Thymus (tissue), 11 donors: ENCODE data around the gene ATP2C2. TPM values are rescaled to one million over a fixed set of nuclear protein-coding genes. Genes with fewer than 3 reads are reported as not detected.

Experiments used
- DNase-seq, 9 donors: peaks; one replicate each; pipeline ENCODE4 v3.0.0-alpha.2; 2013; ENCODE audit warnings: low spot score in 9 of 9, low read depth in 6 of 9, missing footprints in 1 of 9
- H3K27ac ChIP-seq, 2 donors: one replicate each; pipeline ENCODE4 v1.5.1; 2013; ENCODE audit warnings: control low read depth in 1 of 2, low read depth in 1 of 2, low read length in 1 of 2, mild to moderate bottlenecking in 1 of 2, moderate library complexity in 1 of 2
- H3K27me3 ChIP-seq, 2 donors: one replicate each; pipeline ENCODE4 v1.5.1; 2013; ENCODE audit warnings: low read length in 1 of 2; ENCODE audit not compliant: control insufficient read depth in 2 of 2, insufficient read depth in 1 of 2
- H3K36me3 ChIP-seq, 2 donors: one replicate each; pipeline ENCODE4 v1.5.1; 2013; ENCODE audit warnings: low read length in 1 of 2, mild to moderate bottlenecking in 1 of 2, moderate library complexity in 1 of 2; ENCODE audit not compliant: control insufficient read depth in 2 of 2, insufficient read depth in 2 of 2
- H3K4me1 ChIP-seq, 2 donors: one replicate each; pipeline ENCODE4 v1.5.1; 2013; ENCODE audit warnings: low read length in 2 of 2; ENCODE audit not compliant: control insufficient read depth in 2 of 2, insufficient read depth in 2 of 2
- H3K4me3 ChIP-seq, 2 donors: one replicate each; pipeline ENCODE4 v1.5.1; 2013; ENCODE audit warnings: low read length in 2 of 2, control low read depth in 1 of 2, mild to moderate bottlenecking in 1 of 2
- H3K9me3 ChIP-seq, 2 donors: one replicate each; pipeline ENCODE4 v1.5.1; 2013; ENCODE audit warnings: low read length in 1 of 2, mild to moderate bottlenecking in 1 of 2; ENCODE audit not compliant: control insufficient read depth in 2 of 2, insufficient read depth in 1 of 2
- WGBS: extraction: QIAGEN DNeasy Blood & Tissue Kit; methylation state at CpG from one replicate; pipeline ENCODE4 v1.1.7; 2013; 5-methylcytosine and 5-hydroxymethylcytosine counted together
- polyA plus RNA-seq: library from polyadenylated mRNA; stranded (reverse); fragments of 200-250 nt; gene quantifications from one replicate; pipeline ENCODE4 v1.2.3, GENCODE V29; 2013
- total RNA-seq: library from RNA; stranded (reverse); fragments of 120-200 nt; gene quantifications from one replicate; pipeline ENCODE4 v1.2.4, GENCODE V29; 2013
- donor health status: healthy.

The ATP2C2 gene
- total and polyA plus RNA-seq, 2 donors, result 0.38 to 0.94 TPM

GRCh38 chr16:84482951-84483881 is 114.9 kb downstream of the ATP2C2 start:
- H3K4me3 ChIP-seq, result no peak overlapping the region
- no peak for DNase-seq
- H3K4me1 ChIP-seq, result no peaks in the 10 kb centered on the region
- no peak overlapping the region for H3K27ac ChIP-seq
- no peaks in the 10 kb centered on the region for H3K9me3 ChIP-seq
- peaks cover 10% of the 10 kb centered on the region in 2 donors for H3K36me3 ChIP-seq
- 96% methylated on average over 25 of the region's 25 CpGs for WGBS
- H3K27me3 ChIP-seq, result no peaks in the 10 kb centered on the region

- H3K36me3 ChIP-seq, result peaks cover 7 to 10% of the 10 kb centered on the region in 2 donors
- H3K4me3 ChIP-seq, result no peak overlapping the region
- no peaks in the 10 kb centered on the region for H3K27me3 ChIP-seq
- DNase-seq, result no peak
- WGBS, result 95% methylated on average over 19 of the region's 19 CpGs
- H3K27ac ChIP-seq, result no peak overlapping the region
- no peaks in the 10 kb centered on the region for H3K4me1 ChIP-seq
- H3K9me3 ChIP-seq, result no peaks in the 10 kb centered on the region
Measured at GRCh38 chr16:84483882-84484565, 115.7 kb downstream of the ATP2C2 start.

GRCh38 chr16:84484579-84485254 is 116.4 kb downstream of the ATP2C2 start:
- H3K9me3 ChIP-seq, result no peaks in the 10 kb centered on the region
- no peak overlapping the region for H3K27ac ChIP-seq
- WGBS, result 88% methylated on average over 15 of the region's 15 CpGs
- no peaks in the 10 kb centered on the region for H3K27me3 ChIP-seq
- H3K4me1 ChIP-seq, result peaks cover 0 to 6% of the 10 kb centered on the region in 2 donors
- no peak for DNase-seq
- no peak overlapping the region for H3K4me3 ChIP-seq
- H3K36me3 ChIP-seq, result peaks cover 7 to 8% of the 10 kb centered on the region in 2 donors

- 96% methylated on average over 16 of the region's 16 CpGs for whole genome bisulfite sequencing
- no peak for DNase-seq
- peaks cover 3 to 7% of the 10 kb centered on the region in 2 donors for H3K36me3 ChIP-seq
- no peak overlapping the region for H3K27ac ChIP-seq
- no peak overlapping the region for H3K4me3 ChIP-seq
- no peaks in the 10 kb centered on the region for H3K27me3 ChIP-seq
- H3K9me3 ChIP-seq, result no peaks in the 10 kb centered on the region
- peaks cover 0 to 6% of the 10 kb centered on the region in 2 donors for H3K4me1 ChIP-seq
Measured at GRCh38 chr16:84485255-84486010, 117.1 kb downstream of the ATP2C2 start.

GRCh38 chr16:84486126-84486525 is 117.8 kb downstream of the ATP2C2 start:
- peaks cover 0 to 6% of the 10 kb centered on the region in 2 donors for H3K4me1 ChIP-seq
- no peak overlapping the region for H3K4me3 ChIP-seq
- H3K27me3 ChIP-seq, result no peaks in the 10 kb centered on the region
- H3K36me3 ChIP-seq, result peaks cover 0 to 7% of the 10 kb centered on the region in 2 donors
- WGBS, result 94% methylated on average over 14 of the region's 14 CpGs
- no peak overlapping the region for H3K27ac ChIP-seq
- H3K9me3 ChIP-seq, result no peaks in the 10 kb centered on the region
- DNase-seq, result no peak

GRCh38 chr16:84486551-84487235 is 118.4 kb downstream of the ATP2C2 start:
- Histone ChIP-seq H3K27me3 (no peaks in the 10 kb centered on the region), H3K4me3 (no peak overlapping the region), H3K27ac (no peak overlapping the region), H3K4me1 (peaks cover 0 to 6% of the 10 kb centered on the region in 2 donors), H3K36me3 (peaks cover 0 to 7% of the 10 kb centered on the region in 2 donors), H3K9me3 (no peaks in the 10 kb centered on the region)
- 95% methylated on average over 17 of the region's 17 CpGs for WGBS
- DNase-seq, result no peak

GRCh38 chr16:84487358-84487757 is 119.0 kb downstream of the ATP2C2 start:
- Histone ChIP-seq H3K36me3 (peaks cover 0 to 7% of the 10 kb centered on the region in 2 donors), H3K4me1 (peaks cover 0 to 6% of the 10 kb centered on the region in 2 donors), H3K4me3 (no peak overlapping the region), H3K27ac (no peak overlapping the region), H3K9me3 (no peaks in the 10 kb centered on the region), H3K27me3 (no peaks in the 10 kb centered on the region)
- no peak for DNase-seq
- 98% methylated on average over 8 of the region's 8 CpGs for WGBS

- peaks cover 0 to 9% of the 10 kb centered on the region in 2 donors for H3K36me3 ChIP-seq
- DNase-seq, result peak in 4 of 9 donors; percentile 48 to 70 (median 50)
- peaks cover 0 to 5% of the 10 kb centered on the region in 2 donors for H3K9me3 ChIP-seq
- H3K4me3 ChIP-seq, result no peak overlapping the region
- H3K27me3 ChIP-seq, result no peaks in the 10 kb centered on the region
- 56% methylated on average over 8 of the region's 8 CpGs for WGBS
- H3K27ac ChIP-seq, result peak overlapping the region in 1 of 2 donors; percentile 18
- H3K4me1 ChIP-seq, result peaks cover 0 to 6% of the 10 kb centered on the region in 2 donors
Measured at GRCh38 chr16:84489131-84489530, 120.8 kb downstream of the ATP2C2 start.
